ENCODE results near the gene DIO1. TPM values are rescaled to one million over a fixed set of nuclear protein-coding genes. Genes with fewer than 3 reads are reported as not detected.

The DIO1 gene
- total and polyA plus RNA-seq, 5 donors from 2014 or later, result 0.09 TPM; not detected in 4

- H3K27ac Mint-ChIP-seq, result peak overlapping the region; percentile 9 to 94 (median 53)
- H3K27ac ChIP-seq (ENCODE audit: insufficient read depth, low read length, poor library complexity, severe bottlenecking), result no peak overlapping the region
- peak overlapping the region; percentile 68 to 98 (median 86) for H3K4me3 Mint-ChIP-seq
- H3K4me1 Mint-ChIP-seq, result peaks cover 28 to 62% (median 49%) of the 10 kb centered on the region in 4 donors
- peaks cover 37% of the 10 kb centered on the region for H3K4me1 ChIP-seq (ENCODE audit: control insufficient read depth, insufficient read depth, low read length, poor library complexity, severe bottlenecking)
- H3K27me3 Mint-ChIP-seq, result no peaks in the 10 kb centered on the region
- H3K27me3 ChIP-seq (ENCODE audit: control insufficient read depth, insufficient read depth, low read length), result no peaks in the 10 kb centered on the region
- no peaks in the 10 kb centered on the region for H3K9me3 Mint-ChIP-seq
- ATAC-seq (ENCODE audit: low read depth in 2 of 2) (no peak), DNase-seq (no peak)
- no peaks in the 10 kb centered on the region for H3K9me3 ChIP-seq (ENCODE audit: control insufficient read depth in 2 of 2, low read length in 2 of 2)
- H3K36me3 Mint-ChIP-seq, result peaks cover 8% of the 10 kb centered on the region
- H3K4me3 ChIP-seq (ENCODE audit: low read depth, low read length), result peak overlapping the region; percentile 27
- peaks cover 4% of the 10 kb centered on the region for H3K36me3 ChIP-seq (ENCODE audit: control insufficient read depth, insufficient read depth, low read length)
These were observed 49.6 kb downstream of the DIO1 start for GRCh38 chr1:53943490-53944043.

GRCh38 chr1:53944469-53945182 is 50.6 kb downstream of the DIO1 start:
- no peaks in the 10 kb centered on the region for H3K27me3 Mint-ChIP-seq
- peaks cover 37% of the 10 kb centered on the region for H3K4me1 ChIP-seq (ENCODE audit: control insufficient read depth, insufficient read depth, low read length, poor library complexity, severe bottlenecking)
- no peaks in the 10 kb centered on the region for H3K9me3 ChIP-seq (ENCODE audit: control insufficient read depth in 2 of 2, low read length in 2 of 2)
- no peaks in the 10 kb centered on the region for H3K9me3 Mint-ChIP-seq
- no peak for DNase-seq
- peaks cover 4% of the 10 kb centered on the region for H3K36me3 Mint-ChIP-seq
- H3K27me3 ChIP-seq (ENCODE audit: control insufficient read depth, insufficient read depth, low read length), result no peaks in the 10 kb centered on the region
- no peaks in the 10 kb centered on the region for H3K36me3 ChIP-seq (ENCODE audit: control insufficient read depth, insufficient read depth, low read length)
- peak overlapping the region; percentile 87 for H3K27ac ChIP-seq (ENCODE audit: insufficient read depth, low read length, poor library complexity, severe bottlenecking)
- peak overlapping the region; percentile 86 for H3K4me3 ChIP-seq (ENCODE audit: low read depth, low read length)
- H3K27ac Mint-ChIP-seq, result peak overlapping the region in 2 of 3 donors; percentile 94 to 98
- ATAC-seq (ENCODE audit: low read depth in 2 of 2), result no peak
- peaks cover 22 to 58% (median 48%) of the 10 kb centered on the region in 4 donors for H3K4me1 Mint-ChIP-seq
- H3K4me3 Mint-ChIP-seq, result peak overlapping the region; percentile 95 to 99 (median 98)

GRCh38 chr1:53945183-53945432 is 51.1 kb downstream of the DIO1 start:
- Mint-ChIP-seq H3K4me3 (peak overlapping the region; percentile 95 to 99 (median 98)), H3K36me3 (peaks cover 2% of the 10 kb centered on the region), H3K4me1 (peaks cover 17 to 61% (median 46%) of the 10 kb centered on the region in 4 donors), H3K27ac (peak overlapping the region; percentile 94 to 98 (median 98)), H3K27me3 (no peaks in the 10 kb centered on the region), H3K9me3 (peaks cover 0 to 2% (median 0%) of the 10 kb centered on the region in 7 donors)
- ATAC-seq (ENCODE audit: low read depth in 2 of 2), result no peak
- H3K36me3 ChIP-seq (ENCODE audit: control insufficient read depth, insufficient read depth, low read length), result no peaks in the 10 kb centered on the region
- H3K4me1 ChIP-seq (ENCODE audit: control insufficient read depth, insufficient read depth, low read length, poor library complexity, severe bottlenecking), result peaks cover 37% of the 10 kb centered on the region
- no peaks in the 10 kb centered on the region for H3K27me3 ChIP-seq (ENCODE audit: control insufficient read depth, insufficient read depth, low read length)
- peak overlapping the region; percentile 87 for H3K27ac ChIP-seq (ENCODE audit: insufficient read depth, low read length, poor library complexity, severe bottlenecking)
- H3K9me3 ChIP-seq (ENCODE audit: control insufficient read depth in 2 of 2, low read length in 2 of 2), result no peaks in the 10 kb centered on the region
- peak overlapping the region; percentile 86 for H3K4me3 ChIP-seq (ENCODE audit: low read depth, low read length)
- DNase-seq, result no peak

GRCh38 chr1:53945433-53946251 is 51.7 kb downstream of the DIO1 start, which contains the start of gene IFT25:
TSS of gene IFT25 (minus strand) at chr1:53945699. CDS start at chr1:53940082, 5,617 bp downstream.
- H3K36me3 Mint-ChIP-seq, result no peaks in the 10 kb centered on the region
- H3K9me3 Mint-ChIP-seq, result peaks cover 0 to 2% (median 0%) of the 10 kb centered on the region in 7 donors
- H3K4me3 Mint-ChIP-seq, result peak within 1 kb of the TSS; percentile 95 to 99 (median 98)
- ATAC-seq (ENCODE audit: low read depth in 2 of 2), result peak; percentile 83 to 85
- DNase-seq, result peak; percentile 95 to 98 (median 97)
- peak within 1 kb of the TSS; percentile 87 for H3K27ac ChIP-seq (ENCODE audit: insufficient read depth, low read length, poor library complexity, severe bottlenecking)
- H3K27ac Mint-ChIP-seq, result peak within 1 kb of the TSS; percentile 94 to 98 (median 98)
- H3K36me3 ChIP-seq (ENCODE audit: control insufficient read depth, insufficient read depth, low read length), result no peaks in the 10 kb centered on the region
- H3K4me1 Mint-ChIP-seq, result peaks cover 17 to 60% (median 43%) of the 10 kb centered on the region in 4 donors
- no peaks in the 10 kb centered on the region for H3K27me3 Mint-ChIP-seq
- no peaks in the 10 kb centered on the region for H3K27me3 ChIP-seq (ENCODE audit: control insufficient read depth, insufficient read depth, low read length)
- peaks cover 37% of the 10 kb centered on the region for H3K4me1 ChIP-seq (ENCODE audit: control insufficient read depth, insufficient read depth, low read length, poor library complexity, severe bottlenecking)
- H3K9me3 ChIP-seq (ENCODE audit: control insufficient read depth in 2 of 2, low read length in 2 of 2), result no peaks in the 10 kb centered on the region
- peak within 1 kb of the TSS; percentile 86 for H3K4me3 ChIP-seq (ENCODE audit: low read depth, low read length)

GRCh38 chr1:53946252-53947171 is 52.5 kb downstream of the DIO1 start, which contains the start of gene LRRC42:
TSS of gene LRRC42 (plus strand) at chr1:53946350. CDS start at chr1:53952000, 5,650 bp downstream.
- peaks cover 17 to 60% (median 43%) of the 10 kb centered on the region in 4 donors for H3K4me1 Mint-ChIP-seq
- peaks cover 0 to 2% (median 0%) of the 10 kb centered on the region in 7 donors for H3K9me3 Mint-ChIP-seq
- peaks cover 37% of the 10 kb centered on the region for H3K4me1 ChIP-seq (ENCODE audit: control insufficient read depth, insufficient read depth, low read length, poor library complexity, severe bottlenecking)
- ATAC-seq (ENCODE audit: low read depth in 2 of 2) (peak; percentile 60 to 62), DNase-seq (peak in 1 of 3 donors; percentile 79)
- H3K4me3 ChIP-seq (ENCODE audit: low read depth, low read length), result peak within 1 kb of the TSS; percentile 86
- no peaks in the 10 kb centered on the region for H3K27me3 Mint-ChIP-seq
- no peaks in the 10 kb centered on the region for H3K36me3 Mint-ChIP-seq
- H3K27ac Mint-ChIP-seq, result peak within 1 kb of the TSS; percentile 94 to 98 (median 98)
- H3K27ac ChIP-seq (ENCODE audit: insufficient read depth, low read length, poor library complexity, severe bottlenecking), result peak within 1 kb of the TSS; percentile 87
- H3K27me3 ChIP-seq (ENCODE audit: control insufficient read depth, insufficient read depth, low read length), result no peaks in the 10 kb centered on the region
- no peaks in the 10 kb centered on the region for H3K36me3 ChIP-seq (ENCODE audit: control insufficient read depth, insufficient read depth, low read length)
- peak within 1 kb of the TSS; percentile 95 to 99 (median 98) for H3K4me3 Mint-ChIP-seq
- no peaks in the 10 kb centered on the region for H3K9me3 ChIP-seq (ENCODE audit: control insufficient read depth in 2 of 2, low read length in 2 of 2)

GRCh38 chr1:53947172-53947907 is 53.4 kb downstream of the DIO1 start:
- Histone ChIP-seq H3K36me3 (ENCODE audit: control insufficient read depth, insufficient read depth, low read length) (peaks cover 7% of the 10 kb centered on the region), H3K4me3 (ENCODE audit: low read depth, low read length) (no peak overlapping the region), H3K9me3 (ENCODE audit: control insufficient read depth in 2 of 2, low read length in 2 of 2) (no peaks in the 10 kb centered on the region), H3K4me1 (ENCODE audit: control insufficient read depth, insufficient read depth, low read length, poor library complexity, severe bottlenecking) (peaks cover 37% of the 10 kb centered on the region), H3K27me3 (ENCODE audit: control insufficient read depth, insufficient read depth, low read length) (no peaks in the 10 kb centered on the region), H3K27ac (ENCODE audit: insufficient read depth, low read length, poor library complexity, severe bottlenecking) (no peak overlapping the region)
- DNase-seq, result no peak
- Mint-ChIP-seq H3K36me3 (peaks cover 3% of the 10 kb centered on the region), H3K27me3 (no peaks in the 10 kb centered on the region), H3K9me3 (peaks cover 0 to 2% (median 0%) of the 10 kb centered on the region in 7 donors), H3K27ac (peak overlapping the region; percentile 60 to 76 (median 73)), H3K4me3 (peak overlapping the region; percentile 80 to 89 (median 84)), H3K4me1 (peaks cover 17 to 56% (median 41%) of the 10 kb centered on the region in 4 donors)
- ATAC-seq (ENCODE audit: low read depth in 2 of 2), result no peak
